ENCODE data around the gene PTPRN2.

Gene PTPRN2

GRCh38 chr7:158492367-158492764 lies 95.3 kb downstream of the PTPRN2 start:
- no peak for DNase-seq (ENCODE audit: extremely low read depth, low read depth)
- TF ChIP-seq CTCF (IDR thresholded peaks at IDR 0.05; ENCODE audit: low read depth, low read length) = no peak

GRCh38 chr7:158491094-158491493 lies 96.5 kb downstream of the PTPRN2 start:
- no peak for DNase-seq (ENCODE audit: extremely low read depth, low read depth)
- no peak for TF ChIP-seq CTCF (IDR thresholded peaks at IDR 0.05; ENCODE audit: low read depth, low read length)

GRCh38 chr7:158490171-158490782 lies 97.3 kb downstream of the PTPRN2 start:
- DNase-seq (ENCODE audit: extremely low read depth, low read depth) = no peak
- TF ChIP-seq CTCF (IDR thresholded peaks at IDR 0.05; ENCODE audit: low read depth, low read length) = no peak

DNA sequence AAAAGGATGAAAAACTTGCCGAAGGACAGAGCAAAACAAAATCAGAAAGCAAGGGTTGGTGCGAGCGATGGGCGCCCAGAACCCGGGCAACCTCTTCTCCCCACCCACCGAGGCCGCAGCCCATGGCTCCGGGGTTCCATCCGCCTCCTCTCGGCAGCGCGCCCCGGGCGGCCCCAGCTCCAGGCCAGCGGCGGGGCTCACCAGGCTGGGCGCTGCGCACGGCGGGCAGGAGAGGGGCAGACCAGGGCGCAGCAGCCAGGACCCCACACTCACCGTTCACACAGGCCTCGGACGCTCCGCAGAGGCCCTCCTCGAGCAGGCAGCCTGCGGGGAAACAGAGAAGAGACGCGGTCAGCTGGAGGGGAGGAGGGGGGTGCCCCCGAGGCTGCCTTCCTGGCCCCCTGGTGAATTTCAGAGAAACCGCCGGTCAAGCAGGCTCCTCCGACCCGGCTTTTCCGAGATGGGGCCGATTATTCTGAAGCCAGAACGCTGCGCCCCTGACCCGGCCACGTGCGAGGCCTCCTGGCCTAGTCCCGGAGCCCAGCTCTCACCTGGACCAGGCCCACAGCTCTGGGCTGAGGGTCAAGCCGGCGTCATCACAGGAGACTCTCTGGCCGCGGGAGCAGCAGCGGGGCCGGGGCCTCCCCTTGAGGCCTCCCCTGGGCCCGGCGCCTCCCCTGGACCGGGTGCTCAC lies 98.0 kb downstream of the PTPRN2 start:
- TF ChIP-seq CTCF (IDR thresholded peaks at IDR 0.05; ENCODE audit: low read depth, low read length) = no peak

GRCh38 chr7:158488181-158488971 lies 99.2 kb downstream of the PTPRN2 start:
- DNase-seq (ENCODE audit: extremely low read depth, low read depth) = no peak
- TF ChIP-seq CTCF (IDR thresholded peaks at IDR 0.05; ENCODE audit: low read depth, low read length) = no peak

More for the DNA sequence above, 98.0 kb downstream of the PTPRN2 start:
- DNase-seq (ENCODE audit: extremely low read depth, low read depth) = no peak

- DNase-seq (ENCODE audit: extremely low read depth, low read depth) = no peak
- TF ChIP-seq CTCF (IDR thresholded peaks at IDR 0.05; ENCODE audit: low read depth, low read length) = no peak
Observed at GRCh38 chr7:158487631-158488151, 99.9 kb downstream of the PTPRN2 start.

DNA sequence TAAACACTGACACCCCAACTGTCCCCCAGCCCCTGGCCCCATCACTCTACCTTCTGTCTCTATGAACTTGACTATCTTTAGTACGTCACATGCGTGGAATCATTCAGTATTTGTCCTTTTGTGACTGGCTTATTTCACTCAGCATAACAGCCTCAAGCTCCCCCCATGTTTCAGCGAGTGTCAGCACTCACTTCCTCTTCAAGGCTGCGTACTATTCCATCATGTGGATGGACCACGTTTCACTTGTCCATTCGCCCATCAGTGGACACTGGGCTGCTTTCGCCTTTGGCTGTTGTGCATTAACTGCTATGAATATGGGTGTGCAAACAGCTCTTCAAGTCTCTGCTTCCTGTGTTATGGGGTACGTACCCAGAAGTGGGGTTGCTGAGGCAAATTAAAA lies 100.7 kb downstream of the PTPRN2 start:
- DNase-seq (ENCODE audit: extremely low read depth, low read depth) = no peak
- TF ChIP-seq CTCF (IDR thresholded peaks at IDR 0.05; ENCODE audit: low read depth, low read length) = no peak

Measured in AG09319 (cell line).